ENCODE results near the gene INSYN2B. TPM values are rescaled to one million over a fixed set of nuclear protein-coding genes. Genes with fewer than 3 reads are reported as not detected.

The INSYN2B gene
- total and polyA plus RNA-seq, 2 of the 8 experiments (the other 6 are each of a cell fraction or from before 2014, with no cell fraction given): not detected

- 88% methylated on average over 5 of the region's 5 CpGs; no CpG with 5 or more reads in 1 of the 2 experiments for WGBS, 2 experiments (ENCODE audit: extremely low coverage in 1 of 2, insufficient coverage in 1 of 2, insufficient read length in 1 of 2, insufficient replicate concordance in 2 of 2, low coverage in 1 of 2, low lambda C conversion rate in 2 of 2, missing lambda C conversion rate in 1 of 2)
- no peak overlapping the region for H2AFZ ChIP-seq (ENCODE audit: low read length)
- no peak for FAIRE-seq
- no peak overlapping the region for H3K27ac ChIP-seq (ENCODE audit: low read depth, low read length)
- H2BK15ac ChIP-seq (ENCODE audit: low read length): no peak overlapping the region
- DNase-seq (ENCODE audit: low read depth in 1 of 2, low spot score in 2 of 2): no peak
- no peaks in the 10 kb centered on the region for H3K79me1 ChIP-seq (ENCODE audit: low read depth, low read length)
- no peak overlapping the region for H3K4me3 ChIP-seq (ENCODE audit: extremely low read depth in 1 of 4, insufficient read depth in 2 of 4, low read depth in 3 of 4, low read length in 4 of 4)
- H4K8ac ChIP-seq (ENCODE audit: extremely low read depth, insufficient read depth, low read length): no peak overlapping the region
- no peak overlapping the region for H3K18ac ChIP-seq (ENCODE audit: extremely low read depth, low read length)
- no peak overlapping the region for H2AK5ac ChIP-seq (ENCODE audit: low read depth, low read length)
- H4K5ac ChIP-seq (ENCODE audit: insufficient read length, low read depth, low read length): no peak overlapping the region
- H3K27me3 ChIP-seq (replicated peaks in 1 of 4; ENCODE audit: control insufficient read depth in 3 of 4, extremely low read depth in 1 of 4, insufficient read depth in 3 of 4, low read length in 3 of 4): no peaks in the 10 kb centered on the region
- no peak overlapping the region for H3K23ac ChIP-seq (ENCODE audit: insufficient read length)
- no peaks in the 10 kb centered on the region; the same call in 1 of the 2 replicates for H3K23me2 ChIP-seq (ENCODE audit: low read depth, low read length)
- no peaks in the 10 kb centered on the region for H4K20me1 ChIP-seq (replicated peaks in 1 of 2; ENCODE audit: control insufficient read depth in 1 of 2, insufficient read depth in 2 of 2, low read length in 2 of 2)
- no peaks in the 10 kb centered on the region for H3K9me3 ChIP-seq (ENCODE audit: insufficient read depth in 2 of 2, low read depth in 1 of 2, low read length in 1 of 2)
- ChIA-PET CTCF (ENCODE audit: partially characterized antibody) (interaction anchor here (1.2 to 1.9 kb wide), 3 partner anchors 17 to 60 kb away, joined by 3 to 8 read pairs (median 4); partner anchors contain the start of gene INSYN2B), POLR2A (ENCODE audit: partially characterized antibody) (no interaction called here)
- H3K14ac ChIP-seq (ENCODE audit: insufficient read length): no peak overlapping the region
- no peak overlapping the region for H4K91ac ChIP-seq (replicated peaks; ENCODE audit: insufficient read length, low read length)
- no peak overlapping the region for H2BK5ac ChIP-seq (ENCODE audit: low read depth, low read length)
- H2BK20ac ChIP-seq (ENCODE audit: low read length): no peak overlapping the region
- no peak overlapping the region for H3K4me2 ChIP-seq (ENCODE audit: insufficient read depth in 1 of 2, low read depth in 2 of 2, low read length in 2 of 2)
- no peaks in the 10 kb centered on the region for H3K79me2 ChIP-seq (ENCODE audit: control insufficient read depth in 1 of 2, insufficient read depth in 2 of 2, low read length in 2 of 2)
- H3K4me1 ChIP-seq (replicated peaks in 1 of 4; ENCODE audit: control insufficient read depth in 3 of 4, insufficient read depth in 4 of 4, low read length in 3 of 4): peaks cover 5 to 7% (median 5%) of the 10 kb centered on the region in 4 experiments; a peak in 6 of 7 replicates
- no peak overlapping the region for H3K9ac ChIP-seq (replicated peaks in 1 of 4; ENCODE audit: extremely low read depth in 1 of 4, low read depth in 3 of 4, low read length in 3 of 4)
- H3K4ac ChIP-seq (replicated peaks; ENCODE audit: insufficient read length, low read depth, low read length): no peak overlapping the region
- H3K56ac ChIP-seq (replicated peaks; ENCODE audit: insufficient read length, low read depth, low read length): no peak overlapping the region
- H2BK12ac ChIP-seq (ENCODE audit: low read depth, low read length): no peak overlapping the region
- no peaks in the 10 kb centered on the region for H3K36me3 ChIP-seq (ENCODE audit: control insufficient read depth in 2 of 4, insufficient read depth in 4 of 4, low read length in 3 of 4)
- no peak overlapping the region for H2BK120ac ChIP-seq (replicated peaks; ENCODE audit: low read depth, low read length)
- TF ChIP-seq JUN (IDR thresholded peaks at IDR 0.05; ENCODE audit: low read depth, low read length): no peak
- no peak for TF ChIP-seq SRF (IDR thresholded peaks at IDR 0.05; ENCODE audit: low read depth, low read length)
- no peak for TF ChIP-seq KDM4A (IDR thresholded peaks at IDR 0.05; ENCODE audit: low read depth, low read length, severe bottlenecking)
- no peak for TF ChIP-seq TAF1 (IDR thresholded peaks at IDR 0.05; ENCODE audit: low read depth, low read length)
- TF ChIP-seq SP4 (IDR thresholded peaks at IDR 0.05; ENCODE audit: low read length): no peak
- no peak for TF ChIP-seq POU5F1 (IDR thresholded peaks at IDR 0.05; ENCODE audit: low read depth, low read length)
- TF ChIP-seq MAX (IDR thresholded peaks at IDR 0.05): no peak
- no peak for TF ChIP-seq TEAD4 (IDR thresholded peaks at IDR 0.05; ENCODE audit: low read depth, low read length)
- TF ChIP-seq PHF8 (conservative IDR thresholded peaks at IDR 0.05; ENCODE audit: low read depth, low read length): no peak
- TF ChIP-seq RBBP5 (IDR thresholded peaks at IDR 0.05; ENCODE audit: borderline replicate concordance, low read depth, low read length): no peak
- no peak for TF ChIP-seq ZNF274 (IDR thresholded peaks at IDR 0.05; ENCODE audit: borderline replicate concordance, extremely low read depth, low read length)
- no peak for TF ChIP-seq SP2 (IDR thresholded peaks at IDR 0.05; ENCODE audit: low read length)
- TF ChIP-seq SIX5 (IDR thresholded peaks at IDR 0.05; ENCODE audit: low read depth, low read length): no peak
- no peak for TF ChIP-seq TBP (IDR thresholded peaks at IDR 0.05; ENCODE audit: low read depth, low read length)
These were observed 33.5 kb downstream of the INSYN2B start for GRCh38 chr5:169946743-169947295.
